Gastroesophageal sphincter (tissue), 4 donors: ENCODE data around the gene B3GNT2. TPM values are rescaled to one million over a fixed set of nuclear protein-coding genes. Genes with fewer than 3 reads are reported as not detected.

Source experiments
- ATAC-seq: fragments of 150-250 bp; one replicate; pipeline ENCODE4 v1.9.1; 2016; ENCODE audit warnings: mild to moderate bottlenecking, moderate library complexity
- H3K27ac ChIP-seq, 4 donors: fragments of 200-600 bp; sonication (generic) in 3 of 4; 1 replicate in 3 of 4; 2 replicates in 1 of 4; pipeline ENCODE4 v1.5.1; 2016 to 2019
- H3K27me3 ChIP-seq: fragments of 200-600 bp; sonication (generic); one replicate; pipeline ENCODE4 v1.5.1; 2019
- H3K36me3 ChIP-seq, 2 donors: fragments of 200-600 bp; sonication (generic); one replicate each; pipeline ENCODE4 v1.5.1; 2019; ENCODE audit warnings: control low read depth in 1 of 2
- H3K4me1 ChIP-seq, 3 donors: fragments of 200-600 bp; sonication (generic); 1 replicate in 2 of 3; 2 replicates in 1 of 3; pipeline ENCODE4 v1.5.1; 2016 to 2019; ENCODE audit warnings: control low read depth in 2 of 3
- H3K4me3 ChIP-seq, 2 donors: fragments of 200-600 bp; sonication (generic); one replicate each; pipeline ENCODE4 v1.5.1; 2019; ENCODE audit warnings: mild to moderate bottlenecking in 1 of 2, moderate library complexity in 1 of 2
- H3K9me3 ChIP-seq, 3 donors: fragments of 200-600 bp; sonication (generic); one replicate each; pipeline ENCODE4 v1.5.1; 2017 to 2019; ENCODE audit warnings: control low read depth in 2 of 3
- EP300 ChIP-seq: sonication (generic); formaldehyde crosslinking; IDR thresholded peaks from one replicate; pipeline ENCODE4 v1.6.1; 2017; ENCODE audit warnings: antibody characterized with exemption, mild to moderate bottlenecking
- POLR2A ChIP-seq, 2 donors: fragments of 450-650 bp; IDR thresholded peaks; one replicate each; pipeline ENCODE4 v1.6.1; 2017; ENCODE audit warnings: antibody characterized with exemption in 2 of 2, mild to moderate bottlenecking in 2 of 2, moderate library complexity in 1 of 2
- POLR2AphosphoS5 ChIP-seq: sonication (generic); formaldehyde crosslinking; IDR thresholded peaks from one replicate; pipeline ENCODE4 v1.6.1; 2017; ENCODE audit warnings: antibody characterized with exemption
- WGBS, 2 donors: methylation state at CpG; one replicate each; pipeline ENCODE4 v1.1.5; 2018; ENCODE audit warnings: low coverage in 1 of 2; 5-methylcytosine and 5-hydroxymethylcytosine counted together
- total RNA-seq, 4 donors: library from RNA; depleted of rRNA; stranded (reverse); fragments of >200 nt; gene quantifications; one replicate each; pipeline ENCODE4 v1.1.0, GENCODE V29; 2016
- TF ChIP-seq, protein P1 (sequence below), 4 experiments: fragments of 200-600 bp in 2 of 4; fragments of 450-650 bp in 2 of 4; sonication (generic) in 1 of 4; IDR thresholded peaks; one replicate each; pipeline ENCODE4 v1.5.1; 2017 to 2019; ENCODE audit warnings: antibody characterized with exemption in 4 of 4, mild to moderate bottlenecking in 2 of 4, moderate library complexity in 2 of 4

The B3GNT2 gene
- total RNA-seq, 4 donors from 2014 or later: 10.5 to 24.7 (median 14.1) TPM

GRCh38 chr2:62206024-62206423 lies 10.1 kb downstream of the B3GNT2 start:
- peaks cover 0 to 79% (median 10%) of the 10 kb centered on the region in 3 donors for H3K4me1 ChIP-seq

GRCh38 chr2:62207491-62207890 lies 11.6 kb downstream of the B3GNT2 start:
- ATAC-seq: no peak
- Histone ChIP-seq H3K4me3 (no peak overlapping the region), H3K27me3 (no peaks in the 10 kb centered on the region), H3K36me3 (no peaks in the 10 kb centered on the region), H3K9me3 (peaks cover 0 to 10% (median 0%) of the 10 kb centered on the region in 3 donors), H3K4me1 (peaks cover 0 to 64% (median 10%) of the 10 kb centered on the region in 3 donors), H3K27ac (no peak overlapping the region)
- WGBS, 2 donors: 93 to 100% methylated on average over 3 to 4 of the region's 10 CpGs
- TF ChIP-seq POLR2A (IDR thresholded peaks at IDR 0.05) (no peak), POLR2AphosphoS5 (no peak), EP300 (no peak)
- TF ChIP-seq, protein P1, sequence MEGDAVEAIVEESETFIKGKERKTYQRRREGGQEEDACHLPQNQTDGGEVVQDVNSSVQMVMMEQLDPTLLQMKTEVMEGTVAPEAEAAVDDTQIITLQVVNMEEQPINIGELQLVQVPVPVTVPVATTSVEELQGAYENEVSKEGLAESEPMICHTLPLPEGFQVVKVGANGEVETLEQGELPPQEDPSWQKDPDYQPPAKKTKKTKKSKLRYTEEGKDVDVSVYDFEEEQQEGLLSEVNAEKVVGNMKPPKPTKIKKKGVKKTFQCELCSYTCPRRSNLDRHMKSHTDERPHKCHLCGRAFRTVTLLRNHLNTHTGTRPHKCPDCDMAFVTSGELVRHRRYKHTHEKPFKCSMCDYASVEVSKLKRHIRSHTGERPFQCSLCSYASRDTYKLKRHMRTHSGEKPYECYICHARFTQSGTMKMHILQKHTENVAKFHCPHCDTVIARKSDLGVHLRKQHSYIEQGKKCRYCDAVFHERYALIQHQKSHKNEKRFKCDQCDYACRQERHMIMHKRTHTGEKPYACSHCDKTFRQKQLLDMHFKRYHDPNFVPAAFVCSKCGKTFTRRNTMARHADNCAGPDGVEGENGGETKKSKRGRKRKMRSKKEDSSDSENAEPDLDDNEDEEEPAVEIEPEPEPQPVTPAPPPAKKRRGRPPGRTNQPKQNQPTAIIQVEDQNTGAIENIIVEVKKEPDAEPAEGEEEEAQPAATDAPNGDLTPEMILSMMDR (IDR thresholded peaks at IDR 0.05): no peak

More at GRCh38 chr2:62206024-62206423, 10.1 kb downstream of the B3GNT2 start:
- 94 to 96% methylated on average over 4 to 5 of the region's 5 CpGs for WGBS, 2 donors
- H3K9me3 ChIP-seq: no peaks in the 10 kb centered on the region
- no peak overlapping the region for H3K4me3 ChIP-seq
- no peak for ATAC-seq
- H3K27ac ChIP-seq: no peak overlapping the region
- no peaks in the 10 kb centered on the region for H3K36me3 ChIP-seq
- H3K27me3 ChIP-seq: no peaks in the 10 kb centered on the region
- TF ChIP-seq EP300: no peak
- TF ChIP-seq, protein P1 (IDR thresholded peaks at IDR 0.05): no peak
- TF ChIP-seq POLR2AphosphoS5: no peak

- TF ChIP-seq EP300 (no peak), POLR2AphosphoS5 (no peak), POLR2A (IDR thresholded peaks at IDR 0.05) (no peak)
- TF ChIP-seq, protein P1 (IDR thresholded peaks at IDR 0.05): no peak
- ATAC-seq: no peak
- H3K36me3 ChIP-seq: no peaks in the 10 kb centered on the region
- H3K4me3 ChIP-seq: no peak overlapping the region
- peaks cover 0 to 10% (median 0%) of the 10 kb centered on the region in 3 donors for H3K9me3 ChIP-seq
- no peak overlapping the region for H3K27ac ChIP-seq
- H3K4me1 ChIP-seq: peaks cover 0 to 64% (median 10%) of the 10 kb centered on the region in 3 donors
- WGBS, 2 donors: 50 to 58% methylated on average over 2 to 4 of the region's 4 CpGs
- no peaks in the 10 kb centered on the region for H3K27me3 ChIP-seq
Observed at GRCh38 chr2:62208074-62208757, 12.3 kb downstream of the B3GNT2 start.

DNA sequence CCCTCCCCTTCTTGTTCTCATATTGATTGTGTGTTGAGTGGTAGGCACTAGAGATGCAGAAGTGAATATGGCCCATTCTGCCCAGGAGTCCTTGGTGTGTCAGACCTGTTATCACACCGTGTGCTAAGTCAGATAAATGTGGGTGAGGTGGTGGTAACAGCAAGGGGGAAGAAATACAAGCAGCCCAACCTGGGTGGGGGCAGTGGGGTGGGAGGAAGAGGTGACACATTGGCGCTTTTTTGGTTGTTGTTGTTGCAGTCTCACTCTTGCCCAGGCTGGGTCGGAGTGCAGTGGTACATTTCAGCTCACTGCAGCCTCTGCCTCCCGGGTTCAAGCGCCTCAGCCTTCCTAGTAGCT lies 12.8 kb downstream of the B3GNT2 start:
- H3K4me3 ChIP-seq: no peak overlapping the region
- H3K4me1 ChIP-seq: peaks cover 0 to 64% (median 10%) of the 10 kb centered on the region in 3 donors
- ATAC-seq: no peak
- peaks cover 0 to 10% (median 0%) of the 10 kb centered on the region in 3 donors for H3K9me3 ChIP-seq
- no peak for TF ChIP-seq EP300
- TF ChIP-seq, protein P1 (IDR thresholded peaks at IDR 0.05): no peak
- no peak for TF ChIP-seq POLR2AphosphoS5
- no peak for TF ChIP-seq POLR2A (IDR thresholded peaks at IDR 0.05)
- H3K27ac ChIP-seq: no peak overlapping the region
- no peaks in the 10 kb centered on the region for H3K36me3 ChIP-seq
- WGBS, 2 donors: 59% methylated on average over 2 of the region's 5 CpGs; no CpG with 5 or more reads in 1 of the 2 donors
- no peaks in the 10 kb centered on the region for H3K27me3 ChIP-seq

DNA sequence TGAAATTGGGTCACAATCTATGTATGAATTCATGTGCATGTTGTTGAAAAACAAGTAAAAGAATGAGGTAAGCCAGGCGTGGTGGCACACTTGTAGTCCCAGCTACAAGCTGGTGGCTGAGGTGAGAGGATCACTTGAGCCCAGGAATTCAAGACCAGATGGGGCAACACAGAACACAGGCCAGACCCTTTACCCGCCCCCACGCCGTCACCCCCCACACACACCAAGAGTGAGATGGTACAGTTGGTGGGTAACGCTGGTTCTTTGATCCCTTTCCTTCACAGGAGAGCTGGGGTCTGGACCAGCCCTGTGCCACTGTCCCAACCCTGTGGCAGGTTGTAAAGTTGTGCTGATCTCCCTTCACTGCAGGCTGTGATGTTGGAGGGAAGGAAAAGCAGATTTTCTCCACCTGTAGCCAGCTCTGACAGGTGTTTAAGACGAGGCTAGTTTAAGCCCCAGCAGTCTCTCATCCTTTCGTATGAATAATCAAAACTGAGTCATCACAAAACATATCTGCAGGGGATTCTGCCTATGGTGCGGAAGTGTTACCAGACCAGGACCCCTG lies 13.6 kb downstream of the B3GNT2 start:
- Histone ChIP-seq H3K4me3 (no peak overlapping the region), H3K27me3 (no peaks in the 10 kb centered on the region), H3K27ac (no peak overlapping the region), H3K4me1 (peaks cover 0 to 65% (median 10%) of the 10 kb centered on the region in 3 donors), H3K9me3 (peaks cover 0 to 10% (median 0%) of the 10 kb centered on the region in 3 donors), H3K36me3 (no peaks in the 10 kb centered on the region)
- ATAC-seq: no peak
- 57 to 80% methylated on average over 1 to 4 of the region's 8 CpGs for WGBS, 2 donors
- TF ChIP-seq, protein P1 (IDR thresholded peaks at IDR 0.05): no peak
- TF ChIP-seq POLR2AphosphoS5: no peak
- TF ChIP-seq EP300: no peak
- TF ChIP-seq POLR2A (IDR thresholded peaks at IDR 0.05): no peak
